ENCODE data around the gene CNTNAP2. TPM values are rescaled to one million over a fixed set of nuclear protein-coding genes. Genes with fewer than 3 reads are reported as not detected.

The CNTNAP2 gene
- total RNA-seq, 4 donors from 2014 or later: 0.42 to 0.71 TPM; not detected in 2

DNA sequence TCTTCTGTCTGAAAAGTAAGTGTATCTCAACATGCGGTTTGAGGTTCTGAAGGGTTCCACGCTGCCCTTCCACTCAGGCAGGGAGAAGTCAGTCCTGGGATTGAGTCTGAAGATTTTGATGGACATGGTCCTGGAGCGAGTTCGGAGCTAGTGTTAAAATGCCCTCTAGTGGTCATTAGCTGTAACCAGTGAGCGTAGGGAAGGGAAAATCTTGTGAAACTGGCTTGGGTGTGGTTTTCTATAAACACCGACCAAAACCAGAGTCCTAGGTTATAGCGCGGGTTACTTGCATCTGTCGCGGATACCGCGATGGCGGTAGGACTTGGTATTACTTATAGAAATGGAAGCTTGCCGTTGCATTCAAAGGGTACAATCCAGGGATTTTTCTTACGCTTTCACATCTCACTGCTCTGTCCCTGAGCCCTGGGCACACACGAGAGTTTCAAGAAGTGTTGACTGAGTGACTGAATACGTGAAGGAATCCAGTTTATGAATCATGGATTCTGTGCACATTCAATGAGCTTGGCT lies 2125.8 kb downstream of the CNTNAP2 start:
- peak in 1 of 2 donors; percentile 26 for DNase-seq (ENCODE audit: low spot score in 2 of 2)
- no peak for TF ChIP-seq POLR2A (IDR thresholded peaks at IDR 0.05)
- TF ChIP-seq, protein P1, sequence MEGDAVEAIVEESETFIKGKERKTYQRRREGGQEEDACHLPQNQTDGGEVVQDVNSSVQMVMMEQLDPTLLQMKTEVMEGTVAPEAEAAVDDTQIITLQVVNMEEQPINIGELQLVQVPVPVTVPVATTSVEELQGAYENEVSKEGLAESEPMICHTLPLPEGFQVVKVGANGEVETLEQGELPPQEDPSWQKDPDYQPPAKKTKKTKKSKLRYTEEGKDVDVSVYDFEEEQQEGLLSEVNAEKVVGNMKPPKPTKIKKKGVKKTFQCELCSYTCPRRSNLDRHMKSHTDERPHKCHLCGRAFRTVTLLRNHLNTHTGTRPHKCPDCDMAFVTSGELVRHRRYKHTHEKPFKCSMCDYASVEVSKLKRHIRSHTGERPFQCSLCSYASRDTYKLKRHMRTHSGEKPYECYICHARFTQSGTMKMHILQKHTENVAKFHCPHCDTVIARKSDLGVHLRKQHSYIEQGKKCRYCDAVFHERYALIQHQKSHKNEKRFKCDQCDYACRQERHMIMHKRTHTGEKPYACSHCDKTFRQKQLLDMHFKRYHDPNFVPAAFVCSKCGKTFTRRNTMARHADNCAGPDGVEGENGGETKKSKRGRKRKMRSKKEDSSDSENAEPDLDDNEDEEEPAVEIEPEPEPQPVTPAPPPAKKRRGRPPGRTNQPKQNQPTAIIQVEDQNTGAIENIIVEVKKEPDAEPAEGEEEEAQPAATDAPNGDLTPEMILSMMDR (IDR thresholded peaks at IDR 0.05): no peak
- WGBS, 2 donors: 10% methylated on average over 17 of the region's 17 CpGs
- intact Hi-C loops (cut with DNase I; ENCODE audit: low total_unique reads): no loop called here
- H3K4me3 ChIP-seq (ENCODE audit: low read depth, poor library complexity, severe bottlenecking): no peak overlapping the region

DNA sequence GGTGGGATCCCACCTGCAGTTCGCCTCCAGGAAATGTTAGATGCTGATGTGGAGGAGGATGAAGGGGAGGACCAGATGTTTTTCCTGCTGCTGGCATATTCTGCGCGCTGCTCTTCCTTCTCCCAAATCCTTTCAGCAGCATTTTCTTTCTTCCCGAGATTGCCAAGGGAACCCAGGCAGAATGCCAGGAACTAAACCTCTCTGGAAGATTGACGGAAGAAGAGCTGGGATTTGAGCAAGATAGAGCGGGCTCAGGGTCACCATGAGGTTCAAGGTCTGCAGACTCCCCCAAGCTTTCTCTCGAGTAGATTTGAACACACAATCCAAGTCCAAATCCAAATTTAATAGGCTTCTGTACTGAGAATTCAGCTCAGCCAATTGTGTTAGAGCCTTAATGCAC lies 2128.8 kb downstream of the CNTNAP2 start:
- 52 to 53% methylated on average over 7 of the region's 7 CpGs for WGBS, 2 donors
- H3K4me3 ChIP-seq (ENCODE audit: low read depth, poor library complexity, severe bottlenecking): no peak overlapping the region
- DNase-seq (ENCODE audit: low spot score in 2 of 2): no peak
- intact Hi-C loops (cut with DNase I; ENCODE audit: low total_unique reads): no loop called here
- TF ChIP-seq, protein P1 (IDR thresholded peaks at IDR 0.05): no peak
- TF ChIP-seq POLR2A (IDR thresholded peaks at IDR 0.05): no peak

DNA sequence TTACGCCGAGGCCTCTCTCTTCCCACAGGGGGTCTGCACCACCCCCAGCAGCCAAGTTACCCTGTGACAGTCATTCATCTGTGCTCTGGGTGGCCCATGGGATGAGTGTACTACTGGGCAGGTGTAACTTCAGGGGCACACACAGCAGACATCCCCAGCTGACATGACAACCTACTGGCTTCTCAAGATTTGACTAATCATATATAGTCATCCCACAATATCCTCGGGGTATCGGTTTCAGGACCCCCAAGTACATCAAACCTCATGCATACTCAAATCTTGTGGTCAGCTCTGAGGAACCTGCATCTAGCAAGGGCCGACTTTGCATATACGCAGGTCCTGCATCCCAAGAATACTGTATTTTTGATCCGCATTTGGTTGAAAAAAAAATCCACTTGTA lies 2137.0 kb downstream of the CNTNAP2 start:
- H3K4me3 ChIP-seq (ENCODE audit: low read depth, poor library complexity, severe bottlenecking): no peak overlapping the region
- DNase-seq (ENCODE audit: low spot score in 2 of 2): no peak
- WGBS, 2 donors: 89 to 92% methylated on average over 7 of the region's 7 CpGs
- TF ChIP-seq POLR2A (IDR thresholded peaks at IDR 0.05): no peak
- TF ChIP-seq, protein P1 (IDR thresholded peaks at IDR 0.05): no peak
- intact Hi-C loops (cut with DNase I; ENCODE audit: low total_unique reads): no loop called here

DNA sequence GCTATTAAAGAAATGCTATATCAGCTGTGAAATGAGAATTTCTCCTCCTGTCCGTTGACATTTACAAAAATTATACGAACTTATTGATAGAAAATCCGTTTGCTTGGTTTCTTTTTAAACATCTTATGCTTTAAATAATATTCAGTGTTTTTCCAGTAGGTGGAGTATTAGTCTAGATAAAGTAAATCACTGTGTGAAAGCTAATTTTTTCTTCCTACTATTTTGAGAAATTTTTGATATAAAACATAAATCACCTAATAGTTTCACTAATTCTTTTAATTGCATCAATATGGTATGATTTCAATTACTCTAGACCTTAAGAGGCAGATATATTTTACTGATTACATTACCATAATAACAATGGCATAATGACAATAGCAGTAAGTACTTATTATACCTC lies 2138.7 kb downstream of the CNTNAP2 start:
- intact Hi-C loops (cut with DNase I; ENCODE audit: low total_unique reads): no loop called here
- no peak overlapping the region for H3K4me3 ChIP-seq (ENCODE audit: low read depth, poor library complexity, severe bottlenecking)
- no peak for DNase-seq (ENCODE audit: low spot score in 2 of 2)
- no peak for TF ChIP-seq POLR2A (IDR thresholded peaks at IDR 0.05)
- TF ChIP-seq, protein P1 (IDR thresholded peaks at IDR 0.05): no peak
- 41 to 44% methylated on average over 3 of the region's 3 CpGs for WGBS, 2 donors

DNA sequence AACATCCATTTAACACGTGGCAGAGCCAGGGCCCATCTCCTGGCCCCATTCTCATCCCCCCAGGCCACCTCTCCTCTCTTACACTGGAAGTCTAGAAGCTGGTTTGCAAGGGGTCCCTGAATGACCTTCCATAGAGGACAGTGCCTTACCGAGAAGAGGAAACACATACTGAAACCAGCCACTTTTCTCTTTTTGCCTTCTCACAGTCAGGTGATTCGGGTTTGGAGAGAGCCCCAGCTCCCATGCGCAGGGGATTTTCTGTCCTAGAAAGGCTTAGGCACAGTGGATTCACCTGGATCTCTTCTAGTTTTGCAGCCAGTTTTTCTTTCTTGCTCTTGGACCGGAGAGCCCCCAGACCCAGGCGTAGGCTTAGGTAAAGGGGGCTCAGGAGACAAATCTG lies 2139.8 kb downstream of the CNTNAP2 start:
- DNase-seq (ENCODE audit: low spot score in 2 of 2): no peak
- intact Hi-C loops (cut with DNase I; ENCODE audit: low total_unique reads): no loop called here
- 71 to 73% methylated on average over 6 of the region's 6 CpGs for WGBS, 2 donors
- H3K4me3 ChIP-seq (ENCODE audit: low read depth, poor library complexity, severe bottlenecking): no peak overlapping the region
- TF ChIP-seq, protein P1 (IDR thresholded peaks at IDR 0.05): no peak
- TF ChIP-seq POLR2A (IDR thresholded peaks at IDR 0.05): no peak

DNA sequence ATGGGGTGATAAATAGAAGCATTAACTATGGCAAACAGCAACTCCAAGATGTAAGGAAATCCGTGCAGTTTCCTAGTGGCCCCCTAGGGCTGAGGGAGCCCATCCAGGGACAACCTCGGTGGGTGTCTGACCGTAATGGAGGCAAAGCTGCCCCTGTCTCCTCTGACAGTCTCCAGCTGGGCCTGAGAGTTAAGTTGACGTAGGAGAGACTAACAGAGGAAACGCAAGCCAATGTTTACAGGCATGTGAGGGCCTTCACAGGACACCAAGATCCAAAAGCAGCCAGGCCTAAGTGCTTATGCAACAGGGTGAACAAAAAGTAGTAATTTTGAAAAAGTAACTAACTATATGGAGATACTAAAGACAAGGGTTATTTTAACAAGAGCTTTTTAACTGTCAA lies 2144.0 kb downstream of the CNTNAP2 start:
- 82 to 85% methylated on average over 5 of the region's 5 CpGs for WGBS, 2 donors
- TF ChIP-seq, protein P1 (IDR thresholded peaks at IDR 0.05): no peak
- TF ChIP-seq POLR2A (IDR thresholded peaks at IDR 0.05): no peak
- H3K4me3 ChIP-seq (ENCODE audit: low read depth, poor library complexity, severe bottlenecking): no peak overlapping the region
- intact Hi-C loops (cut with DNase I; ENCODE audit: low total_unique reads): no loop called here
- no peak for DNase-seq (ENCODE audit: low spot score in 2 of 2)

Data from lower leg skin (tissue), 4 donors.